ENCODE results near the gene PDZD7.

Gene PDZD7

GRCh38 chr10:101055411-101055810 is 24.5 kb upstream of the PDZD7 start:
- no peak for DNase-seq (ENCODE audit: low spot score)
- no peak for ATAC-seq (ENCODE audit: low read depth)
- TF ChIP-seq CTCF (IDR thresholded peaks at IDR 0.05; ENCODE audit: poor library complexity, severe bottlenecking): peak; percentile 14
- Histone ChIP-seq H3K4me3 (ENCODE audit: severe bottlenecking) (no peak overlapping the region), H3K36me3 (ENCODE audit: low read depth) (peaks cover 17% of the 10 kb centered on the region), H3K27me3 (ENCODE audit: insufficient read depth, poor library complexity, severe bottlenecking) (no peaks in the 10 kb centered on the region), H3K27ac (ENCODE audit: poor library complexity, severe bottlenecking) (no peak overlapping the region), H3K4me1 (ENCODE audit: insufficient read depth, poor library complexity, severe bottlenecking) (peaks cover 12% of the 10 kb centered on the region), H3K9me3 (ENCODE audit: severe bottlenecking) (no peaks in the 10 kb centered on the region)

GRCh38 chr10:101054876-101055275 is 23.9 kb upstream of the PDZD7 start:
- no peaks in the 10 kb centered on the region for H3K27me3 ChIP-seq (ENCODE audit: insufficient read depth, poor library complexity, severe bottlenecking)
- H3K9me3 ChIP-seq (ENCODE audit: severe bottlenecking): no peaks in the 10 kb centered on the region
- TF ChIP-seq CTCF (IDR thresholded peaks at IDR 0.05; ENCODE audit: poor library complexity, severe bottlenecking): no peak

GRCh38 chr10:101054351-101054750 is 23.4 kb upstream of the PDZD7 start:
- Histone ChIP-seq H3K9me3 (ENCODE audit: severe bottlenecking) (no peaks in the 10 kb centered on the region), H3K4me3 (ENCODE audit: severe bottlenecking) (no peak overlapping the region), H3K27ac (ENCODE audit: poor library complexity, severe bottlenecking) (no peak overlapping the region), H3K4me1 (ENCODE audit: insufficient read depth, poor library complexity, severe bottlenecking) (peaks cover 10% of the 10 kb centered on the region), H3K27me3 (ENCODE audit: insufficient read depth, poor library complexity, severe bottlenecking) (peaks cover 2% of the 10 kb centered on the region), H3K36me3 (ENCODE audit: low read depth) (peaks cover 17% of the 10 kb centered on the region)
- no peak for TF ChIP-seq CTCF (IDR thresholded peaks at IDR 0.05; ENCODE audit: poor library complexity, severe bottlenecking)
- ATAC-seq (ENCODE audit: low read depth) (no peak), DNase-seq (ENCODE audit: low spot score) (no peak)

More at GRCh38 chr10:101054876-101055275, 23.9 kb upstream of the PDZD7 start:
- ATAC-seq (ENCODE audit: low read depth) (no peak), DNase-seq (ENCODE audit: low spot score) (no peak)
- Histone ChIP-seq H3K36me3 (ENCODE audit: low read depth) (peaks cover 17% of the 10 kb centered on the region), H3K27ac (ENCODE audit: poor library complexity, severe bottlenecking) (no peak overlapping the region), H3K4me1 (ENCODE audit: insufficient read depth, poor library complexity, severe bottlenecking) (peaks cover 12% of the 10 kb centered on the region), H3K4me3 (ENCODE audit: severe bottlenecking) (no peak overlapping the region)

- DNase-seq (ENCODE audit: low spot score): no peak
- H3K36me3 ChIP-seq (ENCODE audit: low read depth): peaks cover 17% of the 10 kb centered on the region
- ATAC-seq (ENCODE audit: low read depth): no peak
- H3K9me3 ChIP-seq (ENCODE audit: severe bottlenecking): no peaks in the 10 kb centered on the region
- H3K27me3 ChIP-seq (ENCODE audit: insufficient read depth, poor library complexity, severe bottlenecking): peaks cover 10% of the 10 kb centered on the region
- H3K4me3 ChIP-seq (ENCODE audit: severe bottlenecking): no peak overlapping the region
- no peak for TF ChIP-seq CTCF (IDR thresholded peaks at IDR 0.05; ENCODE audit: poor library complexity, severe bottlenecking)
- peaks cover 7% of the 10 kb centered on the region for H3K4me1 ChIP-seq (ENCODE audit: insufficient read depth, poor library complexity, severe bottlenecking)
- no peak overlapping the region for H3K27ac ChIP-seq (ENCODE audit: poor library complexity, severe bottlenecking)
Measured at GRCh38 chr10:101053516-101053915, 22.6 kb upstream of the PDZD7 start.

- H3K9me3 ChIP-seq (ENCODE audit: severe bottlenecking): no peaks in the 10 kb centered on the region
- H3K27ac ChIP-seq (ENCODE audit: poor library complexity, severe bottlenecking): peak overlapping the region; percentile 21
- DNase-seq (ENCODE audit: low spot score): no peak
- peaks cover 11% of the 10 kb centered on the region for H3K27me3 ChIP-seq (ENCODE audit: insufficient read depth, poor library complexity, severe bottlenecking)
- no peak for TF ChIP-seq CTCF (IDR thresholded peaks at IDR 0.05; ENCODE audit: poor library complexity, severe bottlenecking)
- H3K4me1 ChIP-seq (ENCODE audit: insufficient read depth, poor library complexity, severe bottlenecking): peaks cover 7% of the 10 kb centered on the region
- no peak overlapping the region for H3K4me3 ChIP-seq (ENCODE audit: severe bottlenecking)
- H3K36me3 ChIP-seq (ENCODE audit: low read depth): peaks cover 17% of the 10 kb centered on the region
- ATAC-seq (ENCODE audit: low read depth): peak; percentile 76
Measured at GRCh38 chr10:101052285-101052684, 21.4 kb upstream of the PDZD7 start.
